HepG2 (cell line): ENCODE measurements around the gene GLTPD2. TPM values are rescaled to one million over a fixed set of nuclear protein-coding genes. Genes with fewer than 3 reads are reported as not detected.
A peak's percentile ranks its signal among the peaks of the same experiment; 100 is the strongest.

Source experiments
- BATF2 ChIP-seq: sonication (generic); formaldehyde crosslinking; IDR thresholded peaks from 2 replicates; pipeline ENCODE4 v1.8.0; 2022; ENCODE audit warnings: mild to moderate bottlenecking, missing genetic modification reagents, moderate library complexity
- CBX1 ChIP-seq: IDR thresholded peaks from one replicate; pipeline ENCODE4 v1.6.1; 2016; ENCODE audit warnings: antibody characterized with exemption, low read depth
- CHCHD3 ChIP-seq: sonication (generic); formaldehyde crosslinking; IDR thresholded peaks from 2 replicates; pipeline ENCODE4 v1.8.0; 2022; ENCODE audit warnings: mild to moderate bottlenecking, missing genetic modification reagents, moderate library complexity
- ELF4 ChIP-seq: sonication (generic); formaldehyde crosslinking; IDR thresholded peaks from 2 replicates; pipeline ENCODE4 v1.5.0; 2020; ENCODE audit warnings: missing genetic modification reagents, mild to moderate bottlenecking, moderate library complexity, borderline replicate concordance
- EP300 ChIP-seq, 3 experiments: sonication (generic) in 1 of 3; formaldehyde crosslinking in 1 of 3; IDR thresholded peaks; 2 replicates each; pipeline versions ENCODE4 v1.5.1 to v1.6.1; 2011 to 2020; ENCODE audit warnings: low read depth in 2 of 3, low read length in 2 of 3, borderline replicate concordance in 1 of 3, improper control_type of control experiment in 1 of 3, mild to moderate bottlenecking in 1 of 3, missing genetic modification reagents in 1 of 3, moderate library complexity in 1 of 3
- ETV5 ChIP-seq: IDR thresholded peaks from 2 replicates; pipeline ENCODE4 v1.6.1; 2018; ENCODE audit warnings: missing biosample characterization, missing genetic modification reagents, inconsistent platforms, borderline replicate concordance
- FOSL2 ChIP-seq: sonication (generic); formaldehyde crosslinking; IDR thresholded peaks from 2 replicates; pipeline ENCODE4 v1.4.0; 2020; ENCODE audit warnings: missing genetic modification reagents
- FOXA3 ChIP-seq: IDR thresholded peaks from 2 replicates; pipeline ENCODE4 v1.6.1; 2016; ENCODE audit warnings: missing genetic modification reagents, missing compliant biosample characterization
- GPBP1L1 ChIP-seq: sonication (generic); formaldehyde crosslinking; IDR thresholded peaks from 2 replicates; pipeline ENCODE4 v1.5.0; 2020; ENCODE audit warnings: mild to moderate bottlenecking, missing genetic modification reagents
- KAT7 ChIP-seq: IDR thresholded peaks from 2 replicates; pipeline ENCODE4 v1.6.1; 2018; ENCODE audit warnings: borderline replicate concordance, missing compliant biosample characterization
- KAT8 ChIP-seq: IDR thresholded peaks from 2 replicates; pipeline ENCODE4 v1.6.1; 2016; ENCODE audit warnings: missing genetic modification reagents, missing compliant biosample characterization
- KDM5B ChIP-seq: sonication (generic); formaldehyde crosslinking; IDR thresholded peaks from 2 replicates; pipeline ENCODE4 v1.4.0; 2020; ENCODE audit warnings: missing genetic modification reagents, mild to moderate bottlenecking, borderline replicate concordance
- NCOA1 ChIP-seq: sonication (generic); formaldehyde crosslinking; IDR thresholded peaks from 2 replicates; pipeline ENCODE4 v1.9.0; 2021; ENCODE audit warnings: missing genetic modification reagents
- NFATC3 ChIP-seq: sonication (generic); formaldehyde crosslinking; IDR thresholded peaks from 2 replicates; pipeline ENCODE4 v1.5.1; 2020; ENCODE audit warnings: mild to moderate bottlenecking, missing genetic modification reagents
- NONO ChIP-seq, 2 experiments: fragments of 450-650 bp in 1 of 2; sonication (generic) in 1 of 2; formaldehyde crosslinking in 1 of 2; IDR thresholded peaks in 1 of 2; conservative IDR thresholded peaks in 1 of 2; 2 replicates each; pipeline versions ENCODE4 v1.6.1 to v1.8.0; 2017 to 2022; ENCODE audit warnings: mild to moderate bottlenecking in 1 of 2, missing genetic modification reagents in 1 of 2, moderate library complexity in 1 of 2
- PLRG1 ChIP-seq: fragments of 450-650 bp; conservative IDR thresholded peaks from 2 replicates; pipeline ENCODE4 v1.6.1; 2016
- RAD21 ChIP-seq: fragments of 450-650 bp; formaldehyde crosslinking; IDR thresholded peaks from 2 replicates; pipeline ENCODE4 v1.5.0; 2020; ENCODE audit warnings: mild to moderate bottlenecking
- SALL1 ChIP-seq: sonication (generic); formaldehyde crosslinking; IDR thresholded peaks from 2 replicates; pipeline ENCODE4 v1.8.0; 2022; ENCODE audit warnings: mild to moderate bottlenecking, missing genetic modification reagents
- SOX13 ChIP-seq, 3 experiments: fragments of 450-650 bp in 1 of 3; sonication (generic) in 1 of 3; formaldehyde crosslinking in 1 of 3; IDR thresholded peaks in 2 of 3; conservative IDR thresholded peaks in 1 of 3; 2 replicates each; pipeline versions ENCODE4 v1.5.0 to v1.6.1; 2016 to 2020; ENCODE audit warnings: antibody characterized with exemption in 1 of 3, mild to moderate bottlenecking in 1 of 3, missing compliant biosample characterization in 1 of 3, missing genetic modification reagents in 1 of 3, moderate library complexity in 1 of 3
- ZBTB1 ChIP-seq: sonication (generic); formaldehyde crosslinking; IDR thresholded peaks from 2 replicates; pipeline ENCODE4 v1.4.0; 2020; ENCODE audit warnings: missing genetic modification reagents, borderline replicate concordance
- ZMYM4 ChIP-seq: sonication (generic); formaldehyde crosslinking; IDR thresholded peaks from 2 replicates; pipeline ENCODE4 v1.8.1; 2023; ENCODE audit warnings: mild to moderate bottlenecking, missing genetic modification reagents
- ZNF253 ChIP-seq: sonication (generic); formaldehyde crosslinking; IDR thresholded peaks from 2 replicates; pipeline ENCODE4 v1.8.0; 2022; ENCODE audit warnings: mild to moderate bottlenecking, missing genetic modification reagents, borderline replicate concordance
- ZNF513 ChIP-seq: sonication (generic); formaldehyde crosslinking; conservative IDR thresholded peaks from 2 replicates; pipeline ENCODE4 v1.5.0; 2020; ENCODE audit warnings: missing genetic modification reagents
- ZNF546 ChIP-seq: sonication (generic); formaldehyde crosslinking; conservative IDR thresholded peaks from 2 replicates; pipeline ENCODE4 v1.8.1; 2023; ENCODE audit warnings: mild to moderate bottlenecking, missing genetic modification reagents
- ZNF547 ChIP-seq: sonication (generic); formaldehyde crosslinking; IDR thresholded peaks from 2 replicates; pipeline ENCODE4 v1.5.1; 2020; ENCODE audit warnings: mild to moderate bottlenecking, missing genetic modification reagents
- ZNF619 ChIP-seq: sonication (generic); formaldehyde crosslinking; IDR thresholded peaks from 2 replicates; pipeline ENCODE4 v1.4.0; 2020; ENCODE audit warnings: mild to moderate bottlenecking, missing genetic modification reagents
- ZSCAN31 ChIP-seq: sonication (generic); formaldehyde crosslinking; IDR thresholded peaks from 2 replicates; pipeline ENCODE4 v1.5.0; 2020; ENCODE audit warnings: low read depth, mild to moderate bottlenecking, missing genetic modification reagents
- polyA plus RNA-seq, 8 experiments: library from polyadenylated mRNA; depleted of rRNA in 3 of 8; stranded (reverse) in 7 of 8; unstranded in 1 of 8; fragments of >200 nt; fragmentation: Illumina TruSeq in 4 of 8; extraction: Trizol in 4 of 8; gene quantifications; 2 replicates each; pipeline versions ENCODE4 v1.2.1 to v1.2.3, GENCODE V29; 2011 to 2016; ENCODE audit warnings: low read depth in 4 of 8, missing spikeins in 1 of 8, mixed read lengths in 1 of 8; ENCODE audit not compliant: insufficient read depth in 1 of 8
- total RNA-seq, 5 experiments: library from RNA; depleted of rRNA; stranded (reverse); fragments of >200 nt; fragmentation: Illumina TruSeq; extraction: Trizol; gene quantifications; 2 replicates each; pipeline ENCODE4 v1.2.3, GENCODE V29; 2016; ENCODE audit warnings: low read depth in 1 of 5

Gene GLTPD2
- total and polyA plus RNA-seq, 2 of the 13 experiments (the other 11 are each of a cell fraction or from before 2014, with no cell fraction given): 7.5 to 12.9 TPM

- TF ChIP-seq ZNF619 (CRISPR knock-in tag): no peak; the same call in 1 of the 2 replicates
- TF ChIP-seq KAT8: no peak
- TF ChIP-seq ZNF253 (CRISPR knock-in tag): no peak
- peak; percentile 42; the same call in 1 of the 2 replicates for TF ChIP-seq ETV5 (CRISPR knock-in tag)
- TF ChIP-seq GPBP1L1 (CRISPR knock-in tag): no peak
- peak; percentile 63 for TF ChIP-seq SALL1 (CRISPR knock-in tag)
- no peak for TF ChIP-seq NONO (IDR thresholded peaks at IDR 0.05)
- 0 out of 2 replicates have a peak, but pooled peaks have one; percentile 15 for TF ChIP-seq NONO (CRISPR knock-in tag; conservative IDR thresholded peaks at IDR 0.05)
- TF ChIP-seq ZNF546 (CRISPR knock-in tag): peak; percentile 64; the same call in 1 of the 2 replicates
- peak; percentile 48; the same call in 1 of the 2 replicates for TF ChIP-seq ZNF547 (CRISPR knock-in tag)
- 0 out of 2 replicates have a peak, but pooled peaks have one; percentile 43 for TF ChIP-seq NFATC3
- TF ChIP-seq BATF2 (CRISPR knock-in tag): no peak
- TF ChIP-seq ZBTB1 (CRISPR knock-in tag): no peak
- TF ChIP-seq FOXA3 (CRISPR knock-in tag): no peak
- TF ChIP-seq EP300 (IDR thresholded peaks at IDR 0.05; ENCODE audit: low read depth in 2 of 2, low read length in 2 of 2): no peak
- no peak for TF ChIP-seq EP300 (CRISPR knock-in tag; IDR thresholded peaks at IDR 0.05; ENCODE audit: borderline replicate concordance)
- TF ChIP-seq NCOA1 (CRISPR knock-in tag): no peak
- TF ChIP-seq ZMYM4: no peak
- no peak for TF ChIP-seq CBX1
- TF ChIP-seq SOX13 (IDR thresholded peaks at IDR 0.05): no peak
- peak in 1 of 2 experiments; percentile 29; a peak in 1 of 4 replicates for TF ChIP-seq SOX13 (CRISPR knock-in tag; conservative IDR thresholded peaks at IDR 0.05 in 1 of 2, IDR thresholded peaks at IDR 0.05 in 1 of 2)
- 0 out of 2 replicates have a peak, but pooled peaks have one; percentile 10 for TF ChIP-seq RAD21 (CRISPR knock-in tag)
- no peak for TF ChIP-seq PLRG1
- no peak for TF ChIP-seq ZSCAN31
- no peak for TF ChIP-seq ELF4 (CRISPR knock-in tag)
- no peak; the same call in 1 of the 2 replicates for TF ChIP-seq KDM5B (CRISPR knock-in tag)
- TF ChIP-seq ZNF513 (CRISPR knock-in tag): no peak
- no peak for TF ChIP-seq FOSL2 (CRISPR knock-in tag)
- TF ChIP-seq CHCHD3 (CRISPR knock-in tag): no peak
- peak; percentile 94; the same call in 1 of the 2 replicates for TF ChIP-seq KAT7 (CRISPR knock-in tag)
Observed at GRCh38 chr17:4833178-4833940, 44.6 kb downstream of the GLTPD2 start, which contains the start of gene MINK1 (continued).
